Loucy (cell line): ENCODE data around the gene AURKAIP1.

ENCODE experiments used
- H2AFZ ChIP-seq: fragments of 200-600 bp; sonication (generic); 2 replicates; pipeline ENCODE4 v1.6.0; 2016; ENCODE audit warnings: antibody characterized with exemption, mild to moderate bottlenecking, low read length, moderate library complexity
- H3F3A ChIP-seq: fragments of 200-600 bp; 2 replicates; pipeline ENCODE4 v1.6.0; 2016; ENCODE audit warnings: antibody characterized with exemption, low read depth, mild to moderate bottlenecking
- H3K27me3 ChIP-seq: fragments of 200-600 bp; sonication (generic); 2 replicates; pipeline ENCODE4 v1.6.1; 2014; ENCODE audit warnings: low read length, mild to moderate bottlenecking; ENCODE audit not compliant: insufficient read depth, poor library complexity, severe bottlenecking
- H3K36me3 ChIP-seq: fragments of 200-600 bp; sonication (generic); 2 replicates; pipeline ENCODE4 v1.6.1; 2016; ENCODE audit warnings: low read length; ENCODE audit not compliant: insufficient read depth
- H3K4me1 ChIP-seq: fragments of 200-600 bp; sonication (generic); 2 replicates; pipeline ENCODE4 v1.5.1; 2014; ENCODE audit warnings: low read length, mild to moderate bottlenecking; ENCODE audit not compliant: insufficient read depth, poor library complexity, severe bottlenecking
- H3K4me2 ChIP-seq: fragments of 200-600 bp; sonication (generic); 2 replicates; pipeline ENCODE4 v1.6.0; 2014; ENCODE audit warnings: antibody characterized with exemption, low read length, low read depth, mild to moderate bottlenecking; ENCODE audit not compliant: poor library complexity, severe bottlenecking
- H3K4me3 ChIP-seq: fragments of 200-600 bp; sonication (generic); 2 replicates; pipeline ENCODE4 v1.5.1; 2014; ENCODE audit warnings: low read length, mild to moderate bottlenecking, mixed read lengths; ENCODE audit not compliant: poor library complexity, severe bottlenecking
- H3K79me2 ChIP-seq: fragments of 200-600 bp; sonication (generic); 2 replicates; pipeline ENCODE4 v1.6.1; 2014; ENCODE audit warnings: low read length; ENCODE audit not compliant: insufficient read depth
- H3K9ac ChIP-seq: fragments of 200-600 bp; sonication (generic); 2 replicates; pipeline ENCODE4 v1.6.0; 2014; ENCODE audit warnings: mild to moderate bottlenecking, low read depth, low read length, moderate library complexity; ENCODE audit not compliant: poor library complexity, severe bottlenecking
- H3K9me2 ChIP-seq: fragments of 200-600 bp; sonication (generic); replicated peaks from 2 replicates; pipeline ENCODE4 v1.6.1; 2016; ENCODE audit warnings: low read depth, low read length, mixed read lengths
- H3K9me3 ChIP-seq: fragments of 200-600 bp; sonication (generic); 2 replicates; pipeline ENCODE4 v1.6.1; 2014; ENCODE audit warnings: mild to moderate bottlenecking, antibody characterized with exemption, low read length, low read depth; ENCODE audit not compliant: insufficient read depth
- H4K20me1 ChIP-seq: fragments of 200-600 bp; sonication (generic); 2 replicates; pipeline ENCODE4 v1.6.0; 2014; ENCODE audit warnings: antibody characterized with exemption, low read length, mild to moderate bottlenecking; ENCODE audit not compliant: insufficient read depth, poor library complexity, severe bottlenecking
- CTCF ChIP-seq: fragments of 200-600 bp; sonication (generic); conservative IDR thresholded peaks from 2 replicates; pipeline ENCODE4 v1.5.1; 2014; ENCODE audit warnings: mild to moderate bottlenecking, antibody characterized with exemption, low read length
- EZH2phosphoT487 ChIP-seq: fragments of 200-600 bp; IDR thresholded peaks from 2 replicates; pipeline ENCODE4 v1.6.1; 2018; ENCODE audit warnings: antibody characterized with exemption, mild to moderate bottlenecking, moderate library complexity, borderline replicate concordance

AURKAIP1 gene

GRCh38 chr1:1357871-1358432 lies 17.1 kb downstream of the AURKAIP1 start:
- H4K20me1 ChIP-seq, result no peaks in the 10 kb centered on the region
- no peaks in the 10 kb centered on the region for H3K79me2 ChIP-seq
- H3K27me3 ChIP-seq, result no peaks in the 10 kb centered on the region
- H3K4me1 ChIP-seq, result no peaks in the 10 kb centered on the region
- H3K4me2 ChIP-seq, result no peak overlapping the region
- no peaks in the 10 kb centered on the region for H3K9me3 ChIP-seq
- TF ChIP-seq EZH2phosphoT487 (no peak), CTCF (no peak)
- no peaks in the 10 kb centered on the region for H3K9me2 ChIP-seq
- no peaks in the 10 kb centered on the region for H3F3A ChIP-seq
- no peaks in the 10 kb centered on the region for H3K36me3 ChIP-seq
- H3K9ac ChIP-seq, result no peak overlapping the region
- H2AFZ ChIP-seq, result no peak overlapping the region
- no peak overlapping the region for H3K4me3 ChIP-seq

DNA sequence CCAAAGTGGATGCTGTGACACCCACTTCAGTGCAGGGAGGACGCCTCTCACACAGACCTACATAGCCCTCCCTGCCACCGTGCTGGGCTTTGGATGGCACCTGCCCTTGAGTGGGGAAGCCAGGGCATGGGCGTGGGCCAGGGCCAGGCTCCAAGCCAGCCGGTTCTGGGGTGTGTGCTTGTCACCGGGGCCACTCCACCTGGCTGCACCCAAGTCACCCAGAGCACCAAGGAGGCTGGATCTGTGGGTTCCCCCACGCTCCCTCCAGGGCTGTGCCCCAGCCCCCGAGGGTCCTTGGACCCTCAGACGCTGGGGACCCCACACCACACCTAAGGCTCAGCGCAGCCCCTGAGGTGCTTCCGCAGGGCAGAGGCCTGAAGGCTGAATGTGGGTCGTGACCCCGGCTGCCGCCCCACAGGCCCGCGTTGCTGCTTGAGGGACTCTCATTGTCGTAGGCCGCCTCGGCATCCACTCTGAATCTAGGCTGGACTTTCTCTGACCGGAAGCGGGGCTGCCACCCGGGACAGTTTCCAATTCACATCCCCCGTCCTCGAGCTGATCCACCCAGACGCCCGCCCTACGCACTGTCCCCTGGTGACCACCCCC lies 18.1 kb downstream of the AURKAIP1 start:
- H3K4me1 ChIP-seq, result no peaks in the 10 kb centered on the region
- H3F3A ChIP-seq, result no peaks in the 10 kb centered on the region
- no peak overlapping the region for H2AFZ ChIP-seq
- no peak for TF ChIP-seq CTCF
- no peak for TF ChIP-seq EZH2phosphoT487
- H3K27me3 ChIP-seq, result no peaks in the 10 kb centered on the region
- H3K9me2 ChIP-seq, result no peaks in the 10 kb centered on the region
- no peaks in the 10 kb centered on the region for H3K36me3 ChIP-seq
- no peaks in the 10 kb centered on the region for H3K9me3 ChIP-seq
- H3K9ac ChIP-seq, result no peak overlapping the region
- no peak overlapping the region for H3K4me2 ChIP-seq
- H3K79me2 ChIP-seq, result no peaks in the 10 kb centered on the region
- H4K20me1 ChIP-seq, result no peaks in the 10 kb centered on the region
- no peak overlapping the region for H3K4me3 ChIP-seq

DNA sequence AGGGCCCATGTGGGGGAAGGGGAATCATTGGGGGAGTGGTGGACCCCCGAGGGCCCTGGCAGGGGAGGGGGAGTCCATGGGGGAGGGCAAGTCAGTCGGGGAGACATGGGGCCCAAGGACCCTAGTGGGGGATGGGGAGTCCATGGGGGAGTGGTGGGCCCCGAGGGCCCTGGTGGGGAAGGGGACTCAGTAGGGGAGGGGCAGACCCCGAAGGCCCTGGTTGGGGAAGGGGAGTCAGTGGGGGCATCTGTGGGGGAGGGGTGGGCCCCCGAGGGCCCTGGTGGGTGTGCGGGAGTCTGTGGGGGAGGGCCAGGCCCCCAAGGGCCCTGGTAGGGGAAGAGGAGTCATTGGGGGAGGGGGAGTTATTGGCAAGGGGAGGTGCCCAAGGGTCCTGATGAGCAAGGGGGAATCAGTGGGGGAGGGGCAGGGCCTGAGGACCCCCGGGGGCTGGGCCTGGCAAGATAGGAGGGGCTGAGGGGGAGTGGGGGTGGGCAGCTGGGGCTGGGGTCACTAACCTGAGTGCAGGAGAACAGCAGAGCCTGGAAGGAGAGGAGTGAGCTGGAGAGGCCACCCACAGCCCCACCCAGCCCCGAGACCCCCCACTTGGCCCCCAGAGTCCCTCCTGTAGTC lies 18.7 kb downstream of the AURKAIP1 start:
- no peaks in the 10 kb centered on the region for H3K27me3 ChIP-seq
- no peak overlapping the region for H2AFZ ChIP-seq
- H3F3A ChIP-seq, result no peaks in the 10 kb centered on the region
- no peaks in the 10 kb centered on the region for H3K9me3 ChIP-seq
- H3K36me3 ChIP-seq, result no peaks in the 10 kb centered on the region
- H3K4me3 ChIP-seq, result no peak overlapping the region
- H3K4me1 ChIP-seq, result no peaks in the 10 kb centered on the region
- no peak overlapping the region for H3K4me2 ChIP-seq
- H3K79me2 ChIP-seq, result no peaks in the 10 kb centered on the region
- TF ChIP-seq CTCF (no peak), EZH2phosphoT487 (no peak)
- no peak overlapping the region for H3K9ac ChIP-seq
- H3K9me2 ChIP-seq, result no peaks in the 10 kb centered on the region
- no peaks in the 10 kb centered on the region for H4K20me1 ChIP-seq
